Neural progenitor cell (in vitro differentiated cells): ENCODE data around the gene GFER.

Experiments used
- CTCF ChIP-seq: fragments of 200-600 bp; sonication (generic); IDR thresholded peaks from 2 replicates; pipeline ENCODE4 v1.5.1; 2017; ENCODE audit warnings: antibody characterized with exemption, mild to moderate bottlenecking
- EZH2phosphoT487 ChIP-seq: fragments of 200-600 bp; sonication (generic); IDR thresholded peaks from 2 replicates; pipeline ENCODE4 v1.6.1; 2017; ENCODE audit warnings: antibody characterized with exemption

GRCh38 chr16:1975432-1976215 is 8.4 kb upstream of the GFER start:
- no peak for TF ChIP-seq CTCF
- TF ChIP-seq EZH2phosphoT487, result no peak
